ENCODE data around the gene SLC6A15. TPM values are rescaled to one million over a fixed set of nuclear protein-coding genes. Genes with fewer than 3 reads are reported as not detected.

The SLC6A15 gene
- total and polyA plus RNA-seq, 2 experiments from 2014 or later: 1.0 to 1.2 TPM

GRCh38 chr12:84891106-84891838 is 21.3 kb downstream of the SLC6A15 start:
- no peaks in the 10 kb centered on the region for H3K9me3 ChIP-seq (ENCODE audit: low read depth)

DNA sequence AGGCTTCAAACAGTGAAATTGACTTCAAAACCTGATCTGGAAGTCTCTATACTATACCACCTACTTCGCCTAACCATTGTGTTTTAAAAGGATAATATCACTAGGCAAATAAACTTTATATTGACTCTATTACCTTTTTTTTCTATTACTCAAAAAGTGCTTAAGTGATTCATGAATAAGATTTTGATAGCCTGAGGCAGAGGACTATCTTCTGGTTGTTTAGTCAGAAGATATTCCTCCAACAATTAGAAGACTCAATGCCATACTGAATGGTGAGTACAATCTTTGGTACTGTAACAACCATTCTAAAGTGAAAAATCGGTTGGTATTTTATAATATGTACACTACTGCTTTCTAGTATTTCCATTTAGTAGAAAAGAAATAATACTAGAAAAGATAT is 22.8 kb downstream of the SLC6A15 start:
- no peaks in the 10 kb centered on the region for H3K27me3 ChIP-seq
- TF ChIP-seq CTCF (IDR thresholded peaks at IDR 0.05; ENCODE audit: low read depth, low read length): no peak
- H3K9me3 ChIP-seq (ENCODE audit: low read depth): no peaks in the 10 kb centered on the region
- no peak for DNase-seq (ENCODE audit: low read depth in 1 of 2, low spot score in 1 of 2)
- H3K4me1 ChIP-seq (ENCODE audit: low read depth): no peaks in the 10 kb centered on the region
- no peak overlapping the region for H3K4me3 ChIP-seq
- no peak overlapping the region for H3K27ac ChIP-seq
- H3K36me3 ChIP-seq: no peaks in the 10 kb centered on the region

More at GRCh38 chr12:84891106-84891838, 21.3 kb downstream of the SLC6A15 start:
- no peaks in the 10 kb centered on the region for H3K4me1 ChIP-seq (ENCODE audit: low read depth)
- no peak overlapping the region for H3K4me3 ChIP-seq
- H3K36me3 ChIP-seq: no peaks in the 10 kb centered on the region
- peak in 1 of 2 donors; percentile 14 for DNase-seq (ENCODE audit: low read depth in 1 of 2, low spot score in 1 of 2)
- no peak for TF ChIP-seq CTCF (IDR thresholded peaks at IDR 0.05; ENCODE audit: low read depth, low read length)
- H3K27me3 ChIP-seq: no peaks in the 10 kb centered on the region
- no peak overlapping the region for H3K27ac ChIP-seq

DNA sequence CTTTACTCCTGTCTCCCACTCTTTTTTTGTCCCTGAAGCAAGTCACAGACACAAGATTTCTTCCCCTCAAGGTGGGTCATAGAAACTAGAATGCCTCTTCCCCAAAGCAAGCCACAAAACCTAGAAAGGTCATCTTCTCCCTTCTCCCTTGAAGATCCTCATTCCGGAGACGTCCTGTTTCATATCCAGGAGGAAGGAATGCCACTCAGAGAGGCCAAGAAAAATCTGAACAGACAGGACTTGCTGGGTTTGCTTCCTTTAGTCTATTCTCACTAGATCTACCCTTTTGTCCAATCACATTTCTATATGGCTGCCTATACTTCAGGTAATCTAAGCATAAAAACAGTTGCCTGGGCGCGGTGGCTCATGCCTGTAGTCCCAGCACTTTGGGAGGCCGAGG is 23.7 kb downstream of the SLC6A15 start:
- H3K27ac ChIP-seq: no peak overlapping the region
- H3K4me1 ChIP-seq (ENCODE audit: low read depth): no peaks in the 10 kb centered on the region
- H3K27me3 ChIP-seq: no peaks in the 10 kb centered on the region
- H3K9me3 ChIP-seq (ENCODE audit: low read depth): no peaks in the 10 kb centered on the region
- no peak for TF ChIP-seq CTCF (IDR thresholded peaks at IDR 0.05; ENCODE audit: low read depth, low read length)
- no peak overlapping the region for H3K4me3 ChIP-seq
- DNase-seq (ENCODE audit: low read depth in 1 of 2, low spot score in 1 of 2): no peak
- no peaks in the 10 kb centered on the region for H3K36me3 ChIP-seq

DNA sequence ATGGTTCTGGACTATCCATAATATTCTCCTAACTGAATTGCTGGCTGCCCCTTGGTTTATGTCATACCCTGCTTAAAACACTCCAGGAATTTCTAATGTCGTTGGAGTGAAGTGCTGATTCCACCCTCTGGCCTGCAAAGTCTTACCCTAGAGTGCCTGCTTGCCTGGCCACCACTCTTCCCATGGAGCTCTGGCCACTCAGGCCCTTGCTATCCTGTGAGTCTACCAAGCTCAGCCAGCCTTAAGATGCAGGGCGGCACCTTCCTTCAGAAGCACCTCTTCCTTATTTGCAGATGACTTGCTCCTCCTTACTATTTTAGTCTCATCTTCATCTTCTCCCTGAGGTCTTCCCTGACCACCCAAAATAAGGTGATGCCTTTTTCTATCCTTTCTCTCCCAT is 35.3 kb downstream of the SLC6A15 start:
- Histone ChIP-seq H3K36me3 (no peaks in the 10 kb centered on the region), H3K27me3 (no peaks in the 10 kb centered on the region), H3K9me3 (ENCODE audit: low read depth) (no peaks in the 10 kb centered on the region), H3K27ac (no peak overlapping the region), H3K4me1 (ENCODE audit: low read depth) (no peaks in the 10 kb centered on the region), H3K4me3 (no peak overlapping the region)
- no peak for TF ChIP-seq CTCF (IDR thresholded peaks at IDR 0.05; ENCODE audit: low read depth, low read length)
- DNase-seq (ENCODE audit: low read depth in 1 of 2, low spot score in 1 of 2): no peak

DNA sequence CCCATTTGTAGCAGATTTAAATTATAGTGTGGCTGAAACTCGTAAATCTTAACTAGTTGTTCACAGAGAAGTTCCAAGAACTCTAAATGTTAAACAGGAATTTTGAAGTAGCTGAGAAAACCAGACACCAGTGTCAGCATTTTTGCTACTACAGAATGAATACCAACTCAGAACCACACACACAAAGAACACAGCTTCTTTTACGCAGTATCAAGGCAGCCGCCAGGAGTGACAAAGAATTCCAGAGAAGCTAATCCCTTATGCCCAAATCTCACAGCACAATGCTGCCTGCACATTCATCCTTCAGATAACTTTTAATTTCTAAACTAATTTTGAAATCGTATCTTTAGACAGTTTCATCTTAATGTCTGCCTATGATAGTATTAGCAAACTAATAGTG is 37.4 kb downstream of the SLC6A15 start:
- Histone ChIP-seq H3K9me3 (ENCODE audit: low read depth) (no peaks in the 10 kb centered on the region), H3K36me3 (no peaks in the 10 kb centered on the region), H3K27ac (no peak overlapping the region), H3K27me3 (no peaks in the 10 kb centered on the region), H3K4me1 (ENCODE audit: low read depth) (no peaks in the 10 kb centered on the region), H3K4me3 (no peak overlapping the region)
- no peak for TF ChIP-seq CTCF (IDR thresholded peaks at IDR 0.05; ENCODE audit: low read depth, low read length)
- DNase-seq (ENCODE audit: low read depth in 1 of 2, low spot score in 1 of 2): no peak
